H1 (cell line): ENCODE data around the gene AKR1B1. TPM values are rescaled to one million over a fixed set of nuclear protein-coding genes. Genes with fewer than 3 reads are reported as not detected.

Experiments used
- CBX5 ChIP-seq: fragments of 300-800, 300-1000 bp; sonication (generic); IDR thresholded peaks from 2 replicates; pipeline ENCODE4 v1.7.1; 2016; ENCODE audit warnings: antibody characterized with exemption, low read length, low read depth
- HDAC6 ChIP-seq: IDR thresholded peaks from one replicate; pipeline ENCODE4 v1.7.1; 2012; ENCODE audit warnings: low read depth, mild to moderate bottlenecking, inconsistent platforms, low read length, moderate library complexity
- MAFK ChIP-seq: IDR thresholded peaks from 2 replicates; pipeline ENCODE4 v1.6.1; 2012; ENCODE audit warnings: low read depth, mild to moderate bottlenecking, improper control_type of control experiment, low read length
- RBBP5 ChIP-seq: IDR thresholded peaks from 2 replicates; pipeline ENCODE4 v1.7.1; 2012; ENCODE audit warnings: low read depth, mild to moderate bottlenecking, inconsistent platforms, low read length, moderate library complexity, borderline replicate concordance
- polyA plus RNA-seq, 7 experiments: library from polyadenylated mRNA; depleted of rRNA in 3 of 7; stranded (reverse) in 5 of 7; unstranded in 2 of 7; fragments of >200 nt in 5 of 7; fragments of 200-250 nt in 2 of 7; gene quantifications; 1 replicate in 5 of 7; 2 replicates in 1 of 7; 4 replicates in 1 of 7; pipeline versions ENCODE4 v1.2.1 to v1.2.3, GENCODE V29; 2011 to 2013; ENCODE audit warnings: missing spikeins in 2 of 7, mixed read lengths in 2 of 7
- total RNA-seq: library from RNA; stranded (reverse); fragmentation: NEBNext Ultra II Directional; extraction: Animal tissue kit (Norgen Biotek cat#: 25700); gene quantifications from 2 replicates; pipeline ENCODE4 v1.2.1, GENCODE V29; 2021

AKR1B1 gene
- total and polyA plus RNA-seq, 2 of the 8 experiments (the other 6 are each of a cell fraction or from before 2014, with no cell fraction given): 195 to 273 TPM

- no peak for TF ChIP-seq CBX5
- no peak for TF ChIP-seq RBBP5
- no peak for TF ChIP-seq MAFK
- TF ChIP-seq HDAC6: no peak
Measured at GRCh38 chr7:134441264-134441663, 17.6 kb downstream of the AKR1B1 start (continued).
